Stimulated activated CD4-positive, alpha-beta T cell treated with anti-CD3 and anti-CD28 coated beads, Interleukin-12 subunit alpha, Interleukin-12 subunit beta, amount 100 ng/mL, for 24 hours (primary cell): ENCODE measurements around the gene TGM1.
"Not testable (repeated sequence)": the region's sequence is repeated elsewhere in the genome, so short reads cannot be mapped to it uniquely, and the experiment has no call there.

Experiments
- DNase-seq, 2 experiments: peaks; one replicate each; pipeline ENCODE4 v3.0.0-alpha.2; 2020; ENCODE audit warnings: low read depth in 2 of 2

Gene TGM1

GRCh38 chr14:24207104-24207551, 55.8 kb downstream of the TGM1 start:
- no peak for DNase-seq

GRCh38 chr14:24206260-24207103, 56.5 kb downstream of the TGM1 start:
- no peak for DNase-seq

GRCh38 chr14:24204163-24205146, 58.5 kb downstream of the TGM1 start:
- no peak for DNase-seq

- not testable (repeated sequence) for DNase-seq
Observed at GRCh38 chr14:24203249-24203886, 59.6 kb downstream of the TGM1 start.

GRCh38 chr14:24202538-24202937, 60.4 kb downstream of the TGM1 start:
- not testable (repeated sequence) for DNase-seq
